Activated naive CD8-positive, alpha-beta T cell treated with anti-CD3 and anti-CD28 coated beads, Interleukin-2, amount 50 U/mL, for 24 hours (primary cell): ENCODE data around the gene CACUL1.
A peak's percentile ranks its signal among the peaks of the same experiment; 100 is the strongest.
"Not testable (repeated sequence)": the region's sequence is repeated elsewhere in the genome, so short reads cannot be mapped to it uniquely, and the experiment has no call there.

Experiments used
- ATAC-seq: fragments of 150-1000 bp; cut with Tn5 transposase; one replicate; pipeline ENCODE4 v1.10.0; 2021
- DNase-seq: peaks from one replicate; pipeline ENCODE4 v3.0.0; 2021
- H3K27ac Mint-ChIP-seq: one replicate; pipeline ENCODE4 v1.8.0; 2021; ENCODE audit warnings: mild to moderate bottlenecking, mixed read lengths
- H3K27me3 Mint-ChIP-seq: one replicate; pipeline ENCODE4 v1.8.0; 2021; ENCODE audit warnings: mixed read lengths
- H3K36me3 Mint-ChIP-seq: one replicate; pipeline ENCODE4 v1.8.0; 2021; ENCODE audit warnings: low read depth, mixed read lengths
- H3K4me1 Mint-ChIP-seq: one replicate; pipeline ENCODE4 v1.8.0; 2021; ENCODE audit warnings: mixed read lengths
- H3K4me3 Mint-ChIP-seq: one replicate; pipeline ENCODE4 v1.8.0; 2021; ENCODE audit warnings: mild to moderate bottlenecking, moderate library complexity, mixed read lengths
- H3K9me3 Mint-ChIP-seq: one replicate; pipeline ENCODE4 v1.8.0; 2021; ENCODE audit warnings: mixed read lengths

CACUL1 gene

DNA sequence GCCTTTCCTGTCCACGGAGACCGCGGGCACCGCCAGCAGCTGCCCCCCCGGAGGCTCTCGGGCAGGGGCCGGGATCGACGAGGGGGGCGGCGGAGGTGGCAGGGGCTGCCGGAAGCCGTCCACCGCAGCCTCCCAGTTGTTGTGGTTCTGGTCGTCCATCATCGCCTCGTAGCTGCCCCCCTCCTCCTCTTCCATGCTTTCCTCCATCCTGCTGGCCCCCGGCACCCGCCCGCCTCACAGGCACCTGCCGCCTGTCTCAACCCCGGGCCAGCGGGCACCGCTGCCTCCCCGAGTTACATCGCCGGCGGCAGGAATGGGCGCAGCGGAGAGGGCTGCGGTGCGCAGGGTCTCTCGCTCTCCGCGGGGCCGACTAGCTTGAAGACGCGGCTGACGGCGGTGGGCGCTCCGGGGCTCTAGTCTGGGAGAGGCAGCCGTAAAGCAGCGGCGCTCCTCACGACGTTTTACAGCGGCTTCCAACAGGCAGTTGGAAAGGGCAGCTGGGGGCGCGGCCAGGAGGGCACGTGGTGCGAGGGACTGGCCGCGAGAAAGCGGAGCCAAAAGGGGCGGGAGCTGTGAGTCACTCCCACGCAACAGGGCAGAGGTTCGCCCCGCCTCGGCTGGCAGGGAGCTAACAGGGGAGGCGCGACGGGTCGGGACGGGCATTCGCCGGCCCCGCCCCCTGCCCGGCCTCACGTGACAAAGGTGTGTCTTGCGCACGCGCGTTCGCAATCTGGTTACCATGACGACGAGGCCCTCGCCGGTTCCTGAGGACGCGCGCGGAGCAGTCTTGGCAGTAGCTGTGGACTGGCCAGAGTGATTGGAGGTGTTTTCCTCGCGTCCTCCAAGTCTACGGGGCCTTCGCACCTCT is at the start of gene CACUL1:
CACUL1 (minus strand) TSS at position 415 of the 868 bp plus-strand sequence; CDS start at position 207, 208 bp downstream.
- Mint-ChIP-seq H3K27ac (peak within 1 kb of the TSS; percentile 85), H3K36me3 (no peaks in the 10 kb centered on the region), H3K4me1 (peaks cover 39% of the 10 kb centered on the region), H3K27me3 (peaks cover 3% of the 10 kb centered on the region), H3K4me3 (peak within 1 kb of the TSS; percentile 89), H3K9me3 (no peaks in the 10 kb centered on the region)
- DNase-seq (peak; percentile 99), ATAC-seq (peak; percentile 96)

DNA sequence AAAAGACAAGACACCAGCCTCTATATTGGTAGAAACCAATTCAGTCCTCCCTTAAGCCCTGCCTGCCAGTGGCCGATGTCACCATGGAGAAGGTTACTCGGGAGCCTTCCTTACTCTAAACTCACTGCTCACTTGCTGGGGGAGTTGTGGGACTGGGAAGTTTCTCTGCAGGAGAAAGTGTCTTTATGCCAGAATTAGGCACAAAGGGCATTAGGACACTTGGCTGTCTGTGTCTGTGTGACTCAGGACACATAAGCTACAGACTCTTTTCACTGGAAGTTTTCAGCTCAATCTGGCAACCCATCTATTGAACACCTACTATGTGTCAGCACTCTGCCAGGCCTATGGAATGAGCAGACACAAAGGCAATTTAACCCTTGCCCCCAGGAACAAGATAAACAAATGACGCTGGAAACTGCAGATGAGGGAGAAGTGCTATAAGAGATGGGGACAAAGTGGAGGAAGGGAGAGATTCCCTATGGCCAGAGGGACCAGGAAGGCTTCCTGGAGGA is 49.5 kb upstream of the CACUL1 start:
- Mint-ChIP-seq H3K4me1 (no peaks in the 10 kb centered on the region), H3K9me3 (no peaks in the 10 kb centered on the region), H3K36me3 (no peaks in the 10 kb centered on the region), H3K27ac (no peak overlapping the region), H3K27me3 (no peaks in the 10 kb centered on the region), H3K4me3 (no peak overlapping the region)
- DNase-seq (no peak), ATAC-seq (no peak)

DNA sequence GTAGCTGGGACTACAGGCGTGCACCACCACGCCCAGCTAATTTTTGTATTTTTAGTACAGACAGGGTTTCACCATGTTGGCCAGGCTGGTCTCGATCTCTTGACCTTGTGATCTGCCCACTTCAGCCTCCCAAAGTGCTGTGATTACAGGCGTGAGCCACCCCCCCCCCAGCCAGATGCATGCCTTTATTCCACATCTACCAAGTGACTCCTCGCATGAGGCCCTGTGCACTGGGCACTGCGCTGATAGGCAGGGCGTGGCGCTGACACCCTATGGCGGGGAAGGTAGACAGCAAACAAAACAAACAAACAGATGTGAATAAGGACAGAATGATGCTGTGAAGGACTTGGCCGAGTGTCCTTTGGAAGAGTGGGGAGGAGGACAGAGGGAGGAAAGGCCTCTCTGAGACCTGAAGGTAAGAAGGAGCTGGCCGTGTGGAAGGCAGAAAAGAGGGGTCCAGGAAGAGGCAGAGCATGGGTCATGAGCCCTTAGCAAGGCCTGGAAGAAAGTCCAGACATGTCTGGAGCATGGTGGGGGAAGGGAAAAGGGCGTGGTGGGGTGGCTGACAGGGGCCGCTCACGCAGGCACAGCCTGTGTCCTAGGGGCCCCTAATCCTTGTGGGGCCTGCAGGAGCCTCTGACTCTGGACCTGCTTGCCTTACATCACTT is 47.5 kb upstream of the CACUL1 start:
- no peak for ATAC-seq
- Mint-ChIP-seq H3K4me1 (no peaks in the 10 kb centered on the region), H3K9me3 (no peaks in the 10 kb centered on the region), H3K27ac (no peak overlapping the region), H3K36me3 (no peaks in the 10 kb centered on the region), H3K27me3 (peaks cover 11% of the 10 kb centered on the region), H3K4me3 (no peak overlapping the region)
- no peak for DNase-seq

DNA sequence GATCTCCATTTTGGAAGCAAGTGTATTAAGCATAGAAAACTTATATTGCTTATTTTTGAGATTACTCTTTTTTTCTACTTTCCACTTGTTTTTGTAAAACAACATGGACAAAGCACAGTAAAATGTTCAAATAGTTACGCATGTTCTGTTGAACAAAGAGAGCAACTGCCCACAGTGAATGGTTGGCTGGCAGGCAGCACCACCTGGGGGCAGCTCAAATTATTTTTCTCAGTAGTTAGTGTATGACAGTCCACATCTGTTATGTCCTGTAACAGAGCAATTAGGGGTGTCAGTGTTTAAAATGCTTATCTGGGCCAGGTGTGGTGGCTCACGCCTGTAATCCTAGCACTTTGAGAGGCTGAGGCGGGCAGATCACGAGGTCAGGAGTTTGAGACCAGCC is 46.1 kb upstream of the CACUL1 start:
- no peak for DNase-seq
- Mint-ChIP-seq H3K4me3 (no peak overlapping the region), H3K36me3 (no peaks in the 10 kb centered on the region)

DNA sequence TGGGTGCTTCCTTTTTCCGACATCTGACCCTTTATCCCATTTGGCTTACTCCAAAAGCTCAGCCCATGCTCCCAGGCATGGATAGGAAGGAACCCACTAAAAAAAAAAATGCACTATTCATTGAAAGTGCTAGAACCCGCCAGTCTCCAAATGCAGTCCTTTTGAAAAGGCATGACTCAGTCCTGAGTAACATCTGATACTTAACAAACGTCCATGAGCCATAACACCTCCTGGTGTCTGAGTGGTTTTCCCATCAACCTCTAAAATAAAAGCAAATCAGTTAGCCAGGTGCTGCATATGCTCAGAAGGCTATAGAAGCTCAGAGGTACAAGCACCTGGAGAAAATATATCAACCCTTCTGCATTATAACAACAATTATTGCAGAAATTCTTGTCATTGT is 45.0 kb upstream of the CACUL1 start:
- H3K9me3 Mint-ChIP-seq = no peaks in the 10 kb centered on the region
- H3K4me3 Mint-ChIP-seq = no peak overlapping the region
- peaks cover 18% of the 10 kb centered on the region for H3K27me3 Mint-ChIP-seq
- H3K4me1 Mint-ChIP-seq = no peaks in the 10 kb centered on the region
- DNase-seq = no peak
- no peak overlapping the region for H3K27ac Mint-ChIP-seq
- peak; percentile 59 for ATAC-seq
- H3K36me3 Mint-ChIP-seq = peaks cover 2% of the 10 kb centered on the region

More for the DNA sequence above, 46.1 kb upstream of the CACUL1 start:
- Mint-ChIP-seq H3K27ac (no peak overlapping the region), H3K9me3 (no peaks in the 10 kb centered on the region), H3K4me1 (no peaks in the 10 kb centered on the region), H3K27me3 (peaks cover 14% of the 10 kb centered on the region)
- ATAC-seq = no peak

DNA sequence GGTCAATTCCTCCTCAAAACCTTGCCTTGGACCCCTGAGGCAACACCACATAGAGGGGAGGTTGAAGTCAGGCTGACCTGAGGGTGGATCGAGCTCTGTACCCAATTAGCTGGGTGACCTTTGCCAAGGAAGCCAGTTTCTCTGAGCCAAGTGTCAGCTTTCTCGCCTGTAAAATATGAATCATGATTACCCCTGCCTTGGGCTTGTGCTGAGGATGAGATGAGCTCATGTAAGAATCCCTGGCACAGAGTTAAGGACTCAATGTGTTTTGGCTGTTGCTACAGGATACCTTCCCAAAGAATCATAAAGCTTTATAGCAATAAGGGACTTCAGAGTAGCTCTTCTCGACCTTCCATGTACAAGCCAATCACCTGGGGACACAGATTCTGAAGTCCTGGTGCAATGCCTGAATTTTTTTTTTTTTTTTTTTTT is 43.5 kb upstream of the CACUL1 start:
- Mint-ChIP-seq H3K27ac (no peak overlapping the region), H3K9me3 (no peaks in the 10 kb centered on the region), H3K4me3 (no peak overlapping the region), H3K27me3 (peaks cover 18% of the 10 kb centered on the region), H3K4me1 (no peaks in the 10 kb centered on the region), H3K36me3 (peaks cover 2% of the 10 kb centered on the region)
- DNase-seq (no peak), ATAC-seq (no peak)

DNA sequence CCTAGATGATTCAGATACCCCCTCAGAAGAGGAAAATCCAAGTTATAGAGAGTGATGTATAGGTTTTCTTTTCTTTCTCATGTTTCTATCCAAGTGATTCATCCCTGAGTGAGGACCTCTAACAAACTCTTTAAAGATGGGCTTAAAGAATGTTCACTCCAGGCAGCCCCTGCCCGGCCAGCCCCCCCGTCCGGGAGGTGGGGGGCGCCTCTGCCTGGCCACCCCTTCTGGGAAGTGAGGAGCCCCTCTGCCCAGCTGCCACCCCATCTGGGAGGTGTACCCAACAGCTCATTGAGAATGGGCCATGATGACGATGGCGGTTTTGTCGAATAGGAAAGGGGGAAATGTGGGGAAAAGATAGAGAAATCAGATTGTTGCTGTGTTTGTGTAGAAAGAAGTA is 40.2 kb upstream of the CACUL1 start:
- not testable (repeated sequence) for DNase-seq, H3K4me3 Mint-ChIP-seq
- peaks cover 20% of the 10 kb centered on the region for H3K27me3 Mint-ChIP-seq

DNA sequence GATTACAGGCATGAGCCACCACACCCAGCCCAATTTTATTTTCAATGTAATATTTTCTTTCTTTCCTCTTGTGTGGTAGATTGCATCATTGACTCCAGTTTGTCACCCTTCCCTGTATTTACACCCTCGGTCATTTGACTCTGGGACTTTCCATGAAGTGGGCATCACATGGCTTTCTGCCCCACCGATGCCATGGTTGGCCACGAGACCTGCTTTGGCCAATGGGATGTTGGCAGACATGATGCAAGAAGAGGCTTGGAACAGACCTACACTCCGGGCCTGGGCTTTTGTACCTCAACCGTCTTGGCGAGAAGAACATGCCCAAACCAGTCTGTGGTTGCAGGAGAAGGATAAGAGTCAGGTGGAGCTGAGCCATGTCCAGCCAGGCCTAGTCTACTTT is 38.8 kb upstream of the CACUL1 start:
- Mint-ChIP-seq H3K27ac (no peak overlapping the region), H3K4me1 (no peaks in the 10 kb centered on the region), H3K27me3 (peaks cover 16% of the 10 kb centered on the region), H3K4me3 (no peak overlapping the region), H3K9me3 (no peaks in the 10 kb centered on the region), H3K36me3 (peaks cover 2% of the 10 kb centered on the region)
- ATAC-seq = no peak
- no peak for DNase-seq

More for the DNA sequence above, 40.2 kb upstream of the CACUL1 start:
- H3K27ac Mint-ChIP-seq, H3K9me3 Mint-ChIP-seq, H3K4me1 Mint-ChIP-seq, ATAC-seq, H3K36me3 Mint-ChIP-seq: not testable (repeated sequence)

DNA sequence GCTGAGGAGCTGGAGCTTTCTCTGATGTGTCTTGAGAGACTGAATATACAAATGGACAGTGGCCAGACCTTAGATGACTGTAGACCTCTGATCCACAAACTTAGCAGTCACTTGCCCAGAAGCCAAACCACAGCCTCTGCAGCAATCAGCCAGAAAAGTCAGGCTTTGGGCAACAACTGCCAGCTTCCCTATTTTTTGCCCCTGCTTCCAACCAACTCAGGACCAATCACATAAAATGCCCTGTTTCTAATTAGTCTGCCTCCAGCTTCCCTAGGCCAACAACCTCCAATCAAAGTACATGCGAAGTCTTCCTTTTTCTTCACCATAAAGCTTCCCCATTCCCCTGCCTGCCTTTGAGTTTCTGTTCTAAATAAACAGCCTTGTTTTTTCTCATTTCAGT is 37.8 kb upstream of the CACUL1 start:
- peaks cover 2% of the 10 kb centered on the region for H3K36me3 Mint-ChIP-seq
- DNase-seq = no peak
- H3K27me3 Mint-ChIP-seq = peaks cover 9% of the 10 kb centered on the region
- no peak overlapping the region for H3K27ac Mint-ChIP-seq
- H3K9me3 Mint-ChIP-seq = no peaks in the 10 kb centered on the region
- ATAC-seq = no peak
- H3K4me1 Mint-ChIP-seq = no peaks in the 10 kb centered on the region
- H3K4me3 Mint-ChIP-seq = no peak overlapping the region

DNA sequence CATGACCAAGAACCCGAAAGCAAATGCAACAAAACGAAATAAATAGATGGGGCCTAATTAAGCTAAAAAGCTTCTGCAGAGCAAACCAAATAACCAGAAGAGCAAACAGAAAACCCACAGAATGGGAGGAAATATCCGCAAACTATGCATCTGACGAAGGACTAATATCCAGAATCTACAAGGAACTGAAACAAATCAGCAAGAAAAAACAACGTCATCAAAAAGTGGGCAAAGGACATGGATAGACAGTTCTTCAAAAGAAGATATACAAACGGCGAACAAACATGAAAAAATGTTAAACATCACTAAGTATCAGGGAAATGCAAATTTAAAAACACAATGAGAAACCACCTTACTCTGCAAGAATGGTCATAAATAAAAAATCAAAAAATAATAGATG is 35.3 kb upstream of the CACUL1 start:
- Mint-ChIP-seq H3K4me1 (no peaks in the 10 kb centered on the region), H3K4me3 (no peak overlapping the region), H3K36me3 (no peaks in the 10 kb centered on the region), H3K27ac (no peak overlapping the region), H3K27me3 (peaks cover 2% of the 10 kb centered on the region), H3K9me3 (no peaks in the 10 kb centered on the region)
- DNase-seq (no peak), ATAC-seq (no peak)

DNA sequence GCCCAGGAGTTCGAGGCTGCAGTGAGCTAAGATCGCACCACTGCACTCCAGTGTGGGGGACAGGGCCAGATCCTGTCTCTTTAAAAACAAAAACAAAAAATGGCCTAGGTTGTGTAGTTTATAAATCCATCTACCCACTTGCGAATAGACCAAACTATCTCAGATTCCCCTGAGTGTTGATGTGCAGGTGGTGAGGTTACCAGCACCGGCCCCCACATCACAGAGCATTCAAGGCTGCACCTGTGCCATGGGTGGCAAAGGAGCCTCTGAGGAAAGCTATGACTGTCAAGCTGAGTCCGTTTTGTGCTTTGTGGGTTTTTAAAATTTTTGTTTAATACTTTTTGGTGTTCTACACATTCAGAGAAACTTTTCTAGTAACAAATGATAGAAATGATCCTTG is 30.8 kb upstream of the CACUL1 start:
- Mint-ChIP-seq H3K36me3 (no peaks in the 10 kb centered on the region), H3K9me3 (no peaks in the 10 kb centered on the region), H3K27me3 (no peaks in the 10 kb centered on the region), H3K4me1 (no peaks in the 10 kb centered on the region), H3K27ac (no peak overlapping the region), H3K4me3 (no peak overlapping the region)
- ATAC-seq (no peak), DNase-seq (no peak)

DNA sequence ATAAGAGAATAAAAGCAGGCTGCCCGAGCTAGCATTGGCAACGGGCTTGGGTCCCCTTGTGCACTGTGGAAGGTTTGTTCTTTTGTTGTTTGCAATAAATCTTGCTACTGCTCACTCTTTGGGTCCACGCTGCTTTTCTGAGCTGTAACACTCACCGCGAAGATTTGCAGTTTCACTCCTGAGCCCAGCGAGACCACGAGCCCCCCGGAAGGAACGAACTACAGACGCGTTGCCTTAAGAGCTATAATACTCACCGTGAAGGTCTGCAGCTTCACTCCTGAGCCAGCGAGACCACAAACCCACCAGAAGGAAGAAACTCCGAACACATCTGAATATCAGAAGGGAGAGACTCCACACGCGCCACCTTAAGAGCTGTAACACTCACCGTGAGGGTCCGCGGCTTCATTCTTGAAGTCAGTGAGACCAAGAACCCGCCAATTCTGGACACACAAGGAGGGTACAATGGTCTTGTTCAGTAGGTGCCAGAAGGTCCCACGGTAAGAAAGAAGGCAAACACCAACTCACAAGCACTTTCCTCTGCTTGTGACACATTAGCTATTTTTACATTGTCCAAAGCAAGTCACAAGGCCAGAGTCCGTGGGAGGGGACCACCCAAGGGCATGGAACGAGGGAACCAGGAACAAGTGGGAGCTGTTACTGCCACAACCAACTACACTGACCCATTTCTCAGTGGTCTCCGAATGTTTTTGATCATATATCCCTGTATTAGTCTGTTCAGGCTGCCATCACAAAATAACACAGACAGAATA is 29.2 kb upstream of the CACUL1 start:
- no peaks in the 10 kb centered on the region for H3K27me3 Mint-ChIP-seq
- no peaks in the 10 kb centered on the region for H3K9me3 Mint-ChIP-seq
- DNase-seq (no peak), ATAC-seq (no peak)
- H3K4me3 Mint-ChIP-seq = peak overlapping the region; percentile 35
- no peak overlapping the region for H3K27ac Mint-ChIP-seq
- H3K36me3 Mint-ChIP-seq = no peaks in the 10 kb centered on the region
- H3K4me1 Mint-ChIP-seq = no peaks in the 10 kb centered on the region

DNA sequence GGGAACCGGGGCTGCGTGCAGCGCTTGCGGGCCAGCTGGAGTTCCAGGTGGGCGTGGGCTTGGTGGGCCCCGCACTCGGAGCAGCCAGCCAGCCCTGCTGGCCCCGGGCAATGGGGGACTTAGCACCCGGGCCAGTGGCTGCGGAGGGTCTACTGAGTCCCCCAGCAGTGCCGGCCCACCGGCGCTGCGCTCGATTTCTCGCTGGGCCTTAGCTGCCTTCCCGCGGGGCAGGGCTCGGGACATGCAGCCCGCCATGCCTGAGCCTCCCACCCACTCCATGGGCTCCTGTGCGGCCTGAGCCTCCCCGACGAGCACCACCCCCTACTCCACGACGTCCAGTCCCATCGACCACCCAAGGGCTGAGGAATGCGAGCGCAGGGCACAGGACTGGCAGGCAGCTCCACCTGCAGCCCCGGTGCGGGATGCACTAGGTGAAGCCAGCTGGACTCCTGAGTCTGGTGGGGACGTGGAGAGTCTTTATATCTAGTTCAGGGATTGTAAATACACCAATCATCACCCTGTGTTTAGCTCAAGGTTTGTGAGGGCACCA is 28.2 kb upstream of the CACUL1 start:
- not testable (repeated sequence) for DNase-seq, ATAC-seq, H3K9me3 Mint-ChIP-seq, H3K27ac Mint-ChIP-seq, H3K4me3 Mint-ChIP-seq, H3K36me3 Mint-ChIP-seq, H3K4me1 Mint-ChIP-seq, H3K27me3 Mint-ChIP-seq

DNA sequence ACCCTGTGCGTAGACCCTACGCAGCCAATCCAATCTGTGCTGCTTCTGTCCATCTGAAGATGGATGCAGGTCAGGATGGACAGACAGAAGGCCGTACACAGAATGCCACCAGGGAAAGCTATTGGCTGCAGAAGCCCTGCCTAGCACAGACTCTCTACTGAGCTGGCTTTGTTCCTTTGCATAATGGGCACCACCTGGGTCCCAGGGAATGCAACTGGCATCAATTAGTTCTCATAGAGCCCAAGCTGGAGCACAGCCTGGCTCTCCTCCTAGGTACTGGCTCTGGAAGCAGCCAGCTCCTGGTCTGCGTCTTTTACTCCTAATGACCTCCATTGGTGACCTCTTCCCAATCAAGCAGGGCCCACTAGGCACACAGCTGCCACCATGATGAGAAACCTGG is 26.8 kb upstream of the CACUL1 start:
- ATAC-seq (no peak), DNase-seq (no peak)
- Mint-ChIP-seq H3K27me3 (no peaks in the 10 kb centered on the region), H3K27ac (no peak overlapping the region), H3K9me3 (peaks cover 8% of the 10 kb centered on the region), H3K4me1 (no peaks in the 10 kb centered on the region), H3K4me3 (no peak overlapping the region), H3K36me3 (no peaks in the 10 kb centered on the region)
